Midbrain (tissue), 1 donor: ENCODE data around the gene ANAPC4.
A peak's percentile ranks its signal among the peaks of the same experiment; 100 is the strongest.

Source experiments
- DNase-seq: peaks from one replicate; lab custom pipeline; 2025; lab: John Stamatoyannopoulos, UW

The ANAPC4 gene

DNA sequence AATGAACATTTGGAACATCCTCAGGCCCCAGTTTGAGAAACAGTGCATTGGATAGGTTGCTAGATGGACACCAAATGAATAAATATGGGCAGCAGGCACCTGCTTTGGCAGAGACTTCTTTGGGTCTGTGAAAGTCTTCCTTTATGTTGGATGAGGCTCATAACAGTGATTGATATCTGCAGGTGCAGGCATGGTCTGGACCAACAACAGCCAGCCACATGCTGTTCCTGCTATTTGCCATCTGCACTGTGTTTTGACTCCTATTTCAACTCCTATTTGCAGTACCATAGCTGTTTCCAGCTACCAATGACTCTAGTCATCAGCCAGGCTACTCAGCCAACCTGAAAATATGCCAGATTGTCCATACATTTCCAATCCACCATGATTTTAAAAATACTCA is 60.9 kb downstream of the ANAPC4 start:
- no peak for DNase-seq

DNA sequence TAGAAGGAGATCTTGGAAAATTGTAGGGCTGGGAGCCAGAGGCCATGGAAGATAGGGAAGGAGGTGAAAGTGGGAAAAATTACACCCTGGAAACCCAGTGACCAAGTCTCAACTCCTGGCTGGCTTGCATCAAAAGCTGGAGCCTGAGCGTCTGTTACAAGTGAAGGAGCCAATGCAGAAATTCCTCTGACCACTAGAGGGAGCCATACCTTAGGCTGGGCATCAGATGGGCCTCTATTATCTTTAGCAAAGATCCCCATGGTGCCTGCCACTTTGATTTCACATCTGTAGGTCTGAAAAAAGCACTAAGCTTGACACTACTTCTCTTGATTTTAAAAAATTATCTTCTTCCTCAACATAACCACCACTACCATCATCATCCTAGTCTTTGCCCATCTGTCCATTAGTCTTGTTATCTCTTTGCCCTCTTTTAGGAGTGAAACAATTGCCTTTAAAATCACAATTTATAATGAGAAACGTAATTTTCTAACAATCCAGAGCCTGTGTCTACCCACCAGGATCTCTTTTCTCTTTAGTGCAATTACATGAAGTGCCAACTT is 62.9 kb downstream of the ANAPC4 start:
- DNase-seq, result peak; percentile 82

DNA sequence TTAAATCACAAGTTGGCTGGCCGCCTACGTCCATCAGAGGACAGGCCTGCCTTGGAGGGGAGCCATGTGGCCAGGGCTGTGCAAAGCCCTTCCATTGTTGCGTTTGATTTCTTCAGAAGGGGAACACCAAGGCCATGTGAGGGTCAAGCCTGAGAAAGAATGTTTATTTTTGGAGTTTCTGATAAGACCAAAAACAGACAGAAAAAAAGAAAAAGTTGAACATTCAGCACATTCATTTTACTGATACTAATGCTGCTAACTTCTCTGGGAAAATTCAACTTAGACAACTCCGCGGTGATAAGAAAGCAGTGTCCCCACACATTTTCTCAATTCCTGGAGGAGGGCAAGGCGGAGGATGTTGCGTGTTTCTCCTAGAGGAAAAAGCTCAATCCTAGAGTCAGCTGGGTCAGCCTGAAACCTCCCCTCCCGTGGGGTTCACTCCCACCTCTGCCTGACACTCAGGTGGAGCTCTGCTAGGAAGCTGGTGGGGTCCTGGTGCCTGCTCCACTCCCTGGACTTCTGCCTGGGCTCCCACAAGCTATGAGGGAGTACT is 63.5 kb downstream of the ANAPC4 start:
- DNase-seq, result no peak

DNA sequence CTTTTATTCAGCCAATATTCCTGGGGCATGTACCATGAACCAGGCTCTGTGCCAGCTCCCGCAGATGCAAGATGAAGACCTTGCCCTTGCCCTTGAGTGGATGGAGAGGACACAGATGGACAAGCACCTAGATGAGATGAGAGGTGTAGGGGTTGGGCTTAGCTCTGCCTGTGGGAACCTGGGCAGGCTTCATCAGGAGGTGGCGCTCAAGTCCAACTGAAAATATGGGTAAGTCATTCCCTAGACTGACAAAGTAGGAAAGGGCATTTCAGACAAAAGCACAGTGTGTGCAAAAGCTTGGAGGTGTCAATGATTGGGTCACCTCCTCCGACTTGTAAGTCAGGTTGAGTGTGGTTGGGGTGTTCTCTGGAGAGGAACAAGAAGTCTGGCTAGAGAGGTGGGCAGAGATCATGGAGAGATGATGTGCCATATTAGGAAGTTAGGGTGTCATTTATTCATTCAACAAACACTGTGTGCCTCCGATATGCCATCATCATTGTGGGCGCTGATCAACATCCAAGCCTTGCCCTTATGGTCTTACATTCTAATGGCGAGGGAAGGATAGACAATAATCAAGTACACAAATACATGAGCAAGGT is 64.6 kb downstream of the ANAPC4 start:
- peak; percentile 47 for DNase-seq

DNA sequence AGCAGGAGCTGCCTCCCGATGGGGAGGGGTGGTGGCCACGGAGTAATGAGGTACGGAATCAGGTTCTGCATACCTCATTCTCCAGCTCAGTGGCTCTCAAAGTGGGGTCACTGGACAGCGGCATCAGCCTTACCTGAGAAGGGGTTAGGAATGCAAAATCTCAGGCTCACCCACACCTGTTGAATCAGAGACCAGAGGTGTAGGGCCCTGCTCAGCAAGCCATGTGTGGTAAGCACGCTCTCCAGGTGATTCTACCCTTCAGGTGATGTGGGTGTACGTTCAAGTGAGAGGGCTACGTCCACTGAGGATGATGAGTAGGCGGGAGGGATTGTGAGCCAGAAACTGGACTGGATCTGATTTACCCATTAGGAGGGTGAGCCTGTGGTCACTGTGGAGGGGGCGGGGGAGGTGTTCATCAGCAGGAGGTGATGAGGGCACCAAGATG is 65.8 kb downstream of the ANAPC4 start:
- no peak for DNase-seq

DNA sequence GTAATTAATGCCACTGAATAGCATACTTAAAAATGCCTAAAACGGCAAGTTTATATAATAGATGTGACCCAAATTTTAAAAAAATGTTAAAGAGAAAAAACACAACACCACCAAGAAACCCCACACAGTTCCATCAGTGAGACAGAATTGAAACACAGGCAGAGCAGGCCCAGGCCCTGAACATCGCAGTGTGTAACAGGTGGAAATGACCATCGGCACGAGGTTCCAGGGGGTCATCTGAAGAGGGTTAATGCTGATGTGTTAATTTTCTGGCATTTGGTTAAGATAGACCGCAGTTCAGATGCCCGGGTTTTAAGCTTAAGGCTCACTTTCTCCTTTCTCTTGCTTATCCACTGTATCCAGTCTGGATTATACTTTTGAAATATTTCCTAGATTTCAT is 66.8 kb downstream of the ANAPC4 start:
- DNase-seq, result no peak

DNA sequence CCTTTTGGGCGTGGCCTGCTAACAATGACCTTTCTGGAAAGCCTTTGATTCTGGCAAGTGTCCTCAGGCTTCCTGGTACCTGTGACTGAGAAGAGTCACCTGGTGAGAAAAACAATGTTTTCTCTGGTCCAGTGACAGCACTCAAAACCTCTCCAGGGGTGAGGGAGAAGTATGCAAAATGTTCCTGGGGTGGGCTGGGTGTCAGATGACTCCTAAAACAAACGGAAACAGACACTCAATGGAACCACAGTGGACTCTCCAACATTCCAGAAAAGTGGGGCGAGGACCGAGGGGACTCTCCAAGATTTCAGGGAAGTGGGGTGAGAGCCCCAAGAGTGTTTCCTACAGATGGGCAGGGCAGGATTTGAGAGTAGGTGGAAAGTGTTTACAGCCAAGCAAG is 69.5 kb downstream of the ANAPC4 start:
- no peak for DNase-seq

DNA sequence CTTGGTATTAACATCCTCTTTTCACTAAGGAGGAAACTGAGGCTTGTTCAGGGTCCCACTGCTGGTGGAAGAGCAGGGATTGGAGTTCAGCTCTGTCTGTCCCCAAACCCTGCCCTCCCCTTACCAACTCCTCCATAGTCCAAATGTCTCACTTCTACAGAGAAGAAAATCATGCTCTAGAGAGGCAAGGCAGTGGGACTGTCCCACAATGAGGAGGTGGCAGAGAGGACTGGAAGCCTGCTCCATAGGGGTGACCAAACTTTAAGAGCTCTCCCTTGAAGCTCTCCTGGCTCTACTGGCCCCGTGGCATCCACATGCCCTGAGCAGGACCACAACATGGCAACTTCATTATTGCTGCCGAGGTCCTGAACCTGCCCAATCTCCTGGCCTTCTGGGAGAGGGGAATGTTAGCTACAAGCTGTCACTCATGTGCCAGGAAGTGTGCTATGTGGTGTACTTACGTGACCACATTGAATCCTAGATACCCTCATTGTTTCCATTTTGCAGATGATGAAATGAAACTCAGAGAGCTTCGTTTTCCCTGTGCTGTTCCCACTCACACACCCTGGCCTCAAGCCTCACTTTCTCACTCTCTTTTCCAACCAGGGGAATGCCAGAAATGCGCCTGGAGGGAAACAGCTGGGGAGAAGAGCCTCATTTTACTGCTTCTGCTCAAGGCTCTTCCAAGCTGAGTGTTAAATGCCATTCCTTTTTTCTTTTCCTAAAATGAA is 71.5 kb downstream of the ANAPC4 start:
- DNase-seq, result no peak

DNA sequence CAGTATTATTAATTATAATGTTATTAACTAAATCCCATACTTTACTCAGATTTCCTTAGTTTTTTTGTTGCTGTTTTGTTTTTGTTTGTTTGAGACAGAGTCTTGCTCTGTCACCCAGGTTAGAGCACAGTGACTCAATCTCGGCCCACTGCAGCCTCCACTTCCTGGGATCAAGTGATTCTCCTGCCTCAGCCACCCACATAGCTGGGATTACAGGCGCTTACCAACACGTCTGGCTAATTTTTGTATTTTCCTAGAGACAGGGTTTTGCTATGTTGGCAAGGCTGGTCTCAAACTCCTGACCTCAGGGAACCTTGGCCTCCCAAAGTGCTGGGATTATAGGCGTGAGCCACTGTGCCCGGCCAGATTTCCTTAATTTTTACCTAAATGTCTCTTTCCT is 72.2 kb downstream of the ANAPC4 start:
- DNase-seq, result no peak

DNA sequence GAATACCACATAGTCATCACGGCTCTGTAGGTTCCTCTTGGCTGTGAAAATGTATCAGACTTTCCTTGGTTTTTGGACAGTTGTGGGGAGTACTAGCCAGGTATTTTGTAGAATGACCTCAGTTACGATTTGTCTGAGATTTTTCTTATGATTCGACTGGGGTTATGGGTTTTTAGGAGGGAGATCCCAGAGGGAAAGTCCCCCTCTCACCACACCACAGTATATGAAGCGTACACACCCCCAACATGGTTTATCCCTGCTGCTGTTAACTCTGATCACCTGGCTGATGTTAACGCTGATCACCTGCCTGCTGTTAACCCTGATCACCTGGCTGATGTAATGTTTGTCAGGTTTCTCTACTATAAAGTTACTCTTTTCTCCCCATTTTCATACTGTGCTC is 72.6 kb downstream of the ANAPC4 start:
- DNase-seq, result no peak

DNA sequence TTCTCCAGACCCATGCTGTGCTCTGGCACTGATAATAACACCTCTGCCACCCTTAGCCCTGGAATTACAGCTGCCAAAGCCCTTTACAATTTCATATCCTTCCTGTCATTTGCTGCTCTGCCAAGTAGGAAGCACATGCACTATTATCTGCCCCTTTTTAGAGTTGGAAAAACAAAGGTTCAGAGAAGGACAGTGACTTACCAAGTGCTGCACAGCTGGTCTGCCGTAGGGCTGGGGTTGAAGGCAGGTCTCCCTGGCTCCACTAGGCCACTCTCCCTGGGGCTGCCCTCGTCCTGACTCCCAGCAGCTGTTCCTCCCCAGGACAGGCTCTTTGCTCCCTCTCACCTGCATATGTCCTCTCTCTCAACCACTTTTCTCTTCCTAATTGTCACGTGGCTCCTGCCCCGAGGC is 73.4 kb downstream of the ANAPC4 start:
- DNase-seq, result no peak

DNA sequence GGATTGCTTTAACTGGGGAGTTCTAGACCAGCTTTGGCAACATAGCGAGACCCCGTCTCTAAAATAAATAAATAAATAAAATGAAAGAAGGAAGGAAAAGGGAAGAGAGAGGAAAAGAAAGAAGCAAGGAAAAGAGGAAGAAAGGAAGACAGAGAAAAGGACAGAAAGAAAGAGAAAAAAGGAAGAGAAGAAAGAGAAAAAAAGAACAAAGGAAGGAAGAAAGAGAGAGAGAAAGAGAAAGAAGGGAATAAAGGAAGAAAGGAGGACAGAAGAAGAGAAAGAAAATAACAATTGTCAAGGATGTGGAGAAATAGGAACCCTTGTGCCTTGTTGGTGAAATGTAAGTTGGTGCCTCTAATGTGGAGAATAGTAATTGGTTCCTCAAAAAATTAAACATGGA is 74.6 kb downstream of the ANAPC4 start:
- DNase-seq, result no peak

DNA sequence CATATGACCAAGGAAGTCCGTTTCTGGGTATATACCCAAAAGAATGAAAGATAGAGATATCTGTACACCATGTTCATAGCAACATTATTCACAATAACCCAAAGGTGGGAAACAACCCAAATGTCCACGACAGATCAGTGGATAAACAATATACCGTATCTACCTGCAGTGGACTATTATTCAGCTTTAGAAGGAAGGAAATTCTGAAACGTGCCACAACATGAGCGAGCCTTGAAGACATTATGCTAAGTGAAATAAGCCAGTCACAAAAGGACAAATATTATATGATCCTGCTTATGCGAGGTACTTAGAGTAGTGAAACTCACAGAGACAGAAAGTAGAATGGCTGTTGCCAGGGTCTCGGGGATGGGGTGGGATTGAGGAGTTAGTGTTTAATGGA is 75.0 kb downstream of the ANAPC4 start:
- no peak for DNase-seq

DNA sequence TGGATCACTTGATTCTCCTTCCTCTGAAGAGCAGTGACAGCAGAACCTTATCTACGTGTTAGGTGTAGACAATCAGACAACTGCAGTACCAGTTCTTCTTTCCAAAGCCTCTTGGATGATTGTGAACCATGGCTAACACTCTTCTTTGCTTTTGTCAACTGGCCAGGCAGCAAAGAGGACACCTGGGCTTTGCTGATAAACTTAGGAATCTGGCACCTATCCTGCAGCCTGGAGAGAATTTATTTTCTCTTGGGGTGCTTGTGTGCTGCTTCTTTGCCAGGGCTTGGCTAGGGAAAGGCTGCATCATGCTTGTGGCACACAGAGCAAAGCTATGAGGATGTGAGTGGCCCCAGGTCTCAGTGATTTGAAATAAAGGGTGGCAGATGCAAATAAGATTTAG is 77.4 kb downstream of the ANAPC4 start:
- no peak for DNase-seq

DNA sequence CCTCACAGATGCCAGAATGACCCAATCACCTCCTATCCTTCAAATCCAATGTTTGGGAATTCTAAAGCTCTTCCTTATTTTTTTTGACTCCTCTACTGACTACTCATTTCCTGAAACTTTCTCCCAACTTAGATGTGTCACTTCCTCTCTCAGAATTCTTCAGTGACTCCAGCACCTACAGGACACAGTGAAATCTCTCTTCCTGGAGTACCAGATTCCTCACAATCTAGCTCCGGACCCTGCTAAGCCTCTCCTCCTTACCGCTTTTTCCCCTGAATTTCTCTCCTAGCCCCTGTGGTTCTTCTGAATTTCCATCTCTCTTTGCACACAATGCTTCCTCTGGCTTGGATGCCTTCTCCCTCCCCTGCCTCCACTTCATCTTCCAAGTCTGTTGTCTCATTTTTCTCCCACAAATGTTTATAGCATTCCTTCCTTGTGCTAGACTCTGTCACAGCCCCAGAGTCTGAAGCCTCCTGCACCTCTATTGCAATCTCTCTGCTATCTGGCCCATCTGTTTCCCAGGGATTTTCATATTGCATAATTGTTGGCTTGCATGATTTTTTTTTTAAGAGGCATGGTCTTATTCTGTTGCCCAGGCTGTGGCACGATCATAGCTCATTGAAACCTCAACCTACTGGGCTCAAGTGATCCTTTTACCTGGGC is 80.1 kb downstream of the ANAPC4 start:
- no peak for DNase-seq

DNA sequence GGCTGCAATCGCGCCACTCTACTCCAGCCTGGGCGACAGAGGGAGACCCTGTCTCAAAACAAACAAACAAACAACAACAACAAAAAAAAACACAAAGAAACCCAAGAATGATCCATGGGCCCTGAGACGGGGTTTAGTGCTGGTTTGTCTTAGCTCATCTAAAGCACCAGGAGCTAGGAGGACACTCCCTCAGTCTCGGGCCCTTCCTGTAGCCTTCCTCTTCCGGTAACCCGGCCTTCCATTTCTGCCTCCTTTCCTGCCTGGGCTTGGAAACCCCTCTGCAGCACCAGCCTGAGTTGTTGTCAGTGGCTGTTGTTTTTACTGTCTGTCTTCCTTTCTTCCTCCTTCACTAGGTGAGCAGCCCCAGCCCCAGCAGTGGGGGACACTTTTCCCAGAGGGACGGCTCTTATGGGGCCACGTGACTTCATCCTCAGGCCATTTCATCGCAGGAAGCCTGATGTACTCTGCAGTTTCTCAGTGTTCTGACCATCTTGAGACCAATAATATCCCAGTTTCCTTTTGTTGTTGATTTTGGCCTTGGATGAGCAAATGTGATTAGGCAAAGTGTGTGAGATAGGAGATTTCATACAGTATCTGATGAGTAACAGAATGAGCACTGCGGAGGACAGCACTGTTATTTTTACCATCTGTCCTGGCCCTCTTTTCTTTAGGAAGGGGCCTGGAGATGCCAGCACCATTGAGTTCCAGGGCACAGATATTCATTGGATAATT is 90.1 kb downstream of the ANAPC4 start:
- no peak for DNase-seq

DNA sequence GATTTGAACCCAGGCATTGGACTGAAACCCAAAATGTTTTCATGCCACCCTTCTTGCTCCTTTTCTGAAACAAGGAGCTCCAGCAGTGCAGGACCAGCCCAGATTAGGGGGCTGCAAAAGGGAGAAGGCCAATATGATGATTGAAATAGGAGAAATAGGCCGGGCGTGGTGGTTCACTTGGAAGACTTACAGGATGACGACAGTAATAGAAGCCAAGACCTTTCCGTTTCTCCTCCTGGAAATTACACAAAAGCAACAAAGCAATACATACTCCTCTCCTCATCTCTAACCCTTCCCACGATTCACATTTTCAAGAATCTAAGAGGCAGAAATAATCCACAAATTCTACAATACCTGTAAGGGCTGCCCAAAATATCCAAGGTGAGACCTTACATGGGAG is 90.8 kb downstream of the ANAPC4 start:
- DNase-seq, result no peak
